Measurements from ENCODE around the gene RPL38.

Gene RPL38

GRCh38 chr17:74212209-74212912, 8.9 kb downstream of the RPL38 start:
- Mint-ChIP-seq H3K36me3 (peaks cover 10% of the 10 kb centered on the region), H3K4me3 (peak overlapping the region; percentile 86), H3K27me3 (no peaks in the 10 kb centered on the region), H3K4me1 (ENCODE audit: low read depth) (peaks cover 49% of the 10 kb centered on the region), H3K27ac (peak overlapping the region; percentile 77), H3K9me3 (ENCODE audit: low read depth) (no peaks in the 10 kb centered on the region)

- Mint-ChIP-seq H3K9me3 (ENCODE audit: low read depth) (no peaks in the 10 kb centered on the region), H3K4me3 (peak within 1 kb of the TSS; percentile 86), H3K4me1 (ENCODE audit: low read depth) (peaks cover 45% of the 10 kb centered on the region), H3K27me3 (no peaks in the 10 kb centered on the region), H3K36me3 (peaks cover 10% of the 10 kb centered on the region), H3K27ac (peak within 1 kb of the TSS; percentile 77)
Measured at GRCh38 chr17:74212913-74213791, 9.7 kb downstream of the RPL38 start, which contains the start of gene TTYH2. Gene TTYH2 (plus strand): TSS chr17:74213571. CDS start chr17:74213588, 17 bp downstream.

- Mint-ChIP-seq H3K27ac (no peak overlapping the region), H3K4me1 (ENCODE audit: low read depth) (peaks cover 42% of the 10 kb centered on the region), H3K36me3 (peaks cover 10% of the 10 kb centered on the region), H3K9me3 (ENCODE audit: low read depth) (no peaks in the 10 kb centered on the region), H3K27me3 (no peaks in the 10 kb centered on the region), H3K4me3 (peak overlapping the region; percentile 86)
Measured at GRCh38 chr17:74213861-74214391, 10.4 kb downstream of the RPL38 start.

GRCh38 chr17:74214484-74215341, 11.2 kb downstream of the RPL38 start:
- no peaks in the 10 kb centered on the region for H3K27me3 Mint-ChIP-seq
- H3K4me3 Mint-ChIP-seq: peak overlapping the region; percentile 86
- H3K36me3 Mint-ChIP-seq: peaks cover 7% of the 10 kb centered on the region
- no peaks in the 10 kb centered on the region for H3K9me3 Mint-ChIP-seq (ENCODE audit: low read depth)
- no peak overlapping the region for H3K27ac Mint-ChIP-seq
- peaks cover 35% of the 10 kb centered on the region for H3K4me1 Mint-ChIP-seq (ENCODE audit: low read depth)

GRCh38 chr17:74215342-74215727, 11.9 kb downstream of the RPL38 start:
- Mint-ChIP-seq H3K27ac (no peak overlapping the region), H3K36me3 (peaks cover 5% of the 10 kb centered on the region), H3K27me3 (no peaks in the 10 kb centered on the region), H3K4me3 (peak overlapping the region; percentile 42), H3K4me1 (ENCODE audit: low read depth) (peaks cover 32% of the 10 kb centered on the region), H3K9me3 (ENCODE audit: low read depth) (no peaks in the 10 kb centered on the region)

GRCh38 chr17:74216505-74216904, 13.0 kb downstream of the RPL38 start:
- no peaks in the 10 kb centered on the region for H3K27me3 Mint-ChIP-seq
- no peak overlapping the region for H3K4me3 Mint-ChIP-seq
- peaks cover 2% of the 10 kb centered on the region for H3K36me3 Mint-ChIP-seq
- H3K4me1 Mint-ChIP-seq (ENCODE audit: low read depth): peaks cover 29% of the 10 kb centered on the region
- H3K27ac Mint-ChIP-seq: no peak overlapping the region
- H3K9me3 Mint-ChIP-seq (ENCODE audit: low read depth): no peaks in the 10 kb centered on the region

GRCh38 chr17:74217037-74217730, 13.7 kb downstream of the RPL38 start:
- no peak overlapping the region for H3K27ac Mint-ChIP-seq
- peaks cover 22% of the 10 kb centered on the region for H3K4me1 Mint-ChIP-seq (ENCODE audit: low read depth)
- H3K9me3 Mint-ChIP-seq (ENCODE audit: low read depth): no peaks in the 10 kb centered on the region
- H3K36me3 Mint-ChIP-seq: peaks cover 2% of the 10 kb centered on the region
- no peak overlapping the region for H3K4me3 Mint-ChIP-seq
- no peaks in the 10 kb centered on the region for H3K27me3 Mint-ChIP-seq

- H3K9me3 Mint-ChIP-seq (ENCODE audit: low read depth): no peaks in the 10 kb centered on the region
- H3K4me1 Mint-ChIP-seq (ENCODE audit: low read depth): peaks cover 16% of the 10 kb centered on the region
- peaks cover 2% of the 10 kb centered on the region for H3K36me3 Mint-ChIP-seq
- no peaks in the 10 kb centered on the region for H3K27me3 Mint-ChIP-seq
- H3K4me3 Mint-ChIP-seq: no peak overlapping the region
- no peak overlapping the region for H3K27ac Mint-ChIP-seq
Measured at GRCh38 chr17:74217888-74218287, 14.4 kb downstream of the RPL38 start.

GRCh38 chr17:74218436-74218835, 15.0 kb downstream of the RPL38 start:
- Mint-ChIP-seq H3K4me3 (no peak overlapping the region), H3K4me1 (ENCODE audit: low read depth) (peaks cover 13% of the 10 kb centered on the region), H3K27me3 (no peaks in the 10 kb centered on the region), H3K27ac (no peak overlapping the region), H3K9me3 (ENCODE audit: low read depth) (no peaks in the 10 kb centered on the region), H3K36me3 (peaks cover 2% of the 10 kb centered on the region)

- H3K9me3 Mint-ChIP-seq (ENCODE audit: low read depth): no peaks in the 10 kb centered on the region
- peaks cover 4% of the 10 kb centered on the region for H3K36me3 Mint-ChIP-seq
- no peak overlapping the region for H3K27ac Mint-ChIP-seq
- no peaks in the 10 kb centered on the region for H3K27me3 Mint-ChIP-seq
- H3K4me1 Mint-ChIP-seq (ENCODE audit: low read depth): peaks cover 5% of the 10 kb centered on the region
- no peak overlapping the region for H3K4me3 Mint-ChIP-seq
Measured at GRCh38 chr17:74219576-74220133, 16.2 kb downstream of the RPL38 start.

GRCh38 chr17:74220219-74220618, 16.7 kb downstream of the RPL38 start:
- Mint-ChIP-seq H3K27me3 (no peaks in the 10 kb centered on the region), H3K36me3 (peaks cover 4% of the 10 kb centered on the region), H3K9me3 (ENCODE audit: low read depth) (no peaks in the 10 kb centered on the region), H3K4me1 (ENCODE audit: low read depth) (peaks cover 5% of the 10 kb centered on the region), H3K27ac (no peak overlapping the region), H3K4me3 (no peak overlapping the region)

GRCh38 chr17:74220946-74221818, 17.7 kb downstream of the RPL38 start:
- Mint-ChIP-seq H3K4me3 (no peak overlapping the region), H3K27me3 (no peaks in the 10 kb centered on the region), H3K36me3 (peaks cover 2% of the 10 kb centered on the region), H3K4me1 (ENCODE audit: low read depth) (no peaks in the 10 kb centered on the region), H3K9me3 (ENCODE audit: low read depth) (no peaks in the 10 kb centered on the region), H3K27ac (no peak overlapping the region)

GRCh38 chr17:74222399-74222798, 18.9 kb downstream of the RPL38 start:
- Mint-ChIP-seq H3K27ac (no peak overlapping the region), H3K9me3 (ENCODE audit: low read depth) (no peaks in the 10 kb centered on the region), H3K4me1 (ENCODE audit: low read depth) (no peaks in the 10 kb centered on the region), H3K27me3 (no peaks in the 10 kb centered on the region), H3K36me3 (peaks cover 2% of the 10 kb centered on the region), H3K4me3 (no peak overlapping the region)

Data from activated naive CD8-positive, alpha-beta T cell (primary cell).